T-helper 9 cell (primary cell): ENCODE data around the gene USP1.

Source experiments
- DNase-seq: peaks from one replicate; pipeline ENCODE4 v3.0.0-alpha.2; 2020

The USP1 gene

DNA sequence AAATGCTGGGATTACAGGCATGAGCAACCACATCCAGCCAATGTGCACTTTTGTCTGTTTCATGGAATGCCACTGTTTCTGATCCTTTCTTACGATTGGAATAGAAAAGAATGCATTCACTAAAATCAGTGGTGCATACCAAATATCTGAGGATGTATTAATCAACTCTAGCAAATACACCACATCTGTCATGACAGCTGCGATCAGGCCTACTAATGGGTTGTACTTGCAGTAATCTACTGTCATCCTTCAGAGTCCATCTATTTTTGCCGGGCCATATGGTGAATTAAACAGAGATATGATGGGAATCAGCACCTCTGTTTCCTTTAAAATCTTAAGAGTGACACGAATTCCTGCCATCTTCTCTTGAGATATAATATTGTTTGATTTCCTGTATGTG lies 8.5 kb upstream of the USP1 start:
- no peak for DNase-seq

DNA sequence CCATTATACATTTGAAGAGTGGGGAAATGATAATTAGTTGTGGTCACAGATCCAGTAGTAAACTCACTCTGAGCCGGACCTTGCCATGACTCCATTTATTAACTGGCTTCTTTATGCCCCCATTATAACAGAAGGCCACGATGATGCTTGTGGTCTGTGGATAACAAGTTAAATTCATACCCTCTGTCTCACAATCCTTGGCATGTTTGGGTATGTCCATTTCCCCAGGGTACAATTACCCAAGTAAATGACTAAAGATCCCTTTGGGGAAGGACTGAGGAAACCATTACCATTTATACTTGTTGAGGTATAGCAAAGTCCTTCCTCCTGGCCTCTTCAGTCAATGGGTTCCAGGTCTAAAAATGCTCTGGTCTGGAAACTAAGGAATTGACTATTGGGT lies 7.3 kb upstream of the USP1 start:
- DNase-seq, result no peak

DNA sequence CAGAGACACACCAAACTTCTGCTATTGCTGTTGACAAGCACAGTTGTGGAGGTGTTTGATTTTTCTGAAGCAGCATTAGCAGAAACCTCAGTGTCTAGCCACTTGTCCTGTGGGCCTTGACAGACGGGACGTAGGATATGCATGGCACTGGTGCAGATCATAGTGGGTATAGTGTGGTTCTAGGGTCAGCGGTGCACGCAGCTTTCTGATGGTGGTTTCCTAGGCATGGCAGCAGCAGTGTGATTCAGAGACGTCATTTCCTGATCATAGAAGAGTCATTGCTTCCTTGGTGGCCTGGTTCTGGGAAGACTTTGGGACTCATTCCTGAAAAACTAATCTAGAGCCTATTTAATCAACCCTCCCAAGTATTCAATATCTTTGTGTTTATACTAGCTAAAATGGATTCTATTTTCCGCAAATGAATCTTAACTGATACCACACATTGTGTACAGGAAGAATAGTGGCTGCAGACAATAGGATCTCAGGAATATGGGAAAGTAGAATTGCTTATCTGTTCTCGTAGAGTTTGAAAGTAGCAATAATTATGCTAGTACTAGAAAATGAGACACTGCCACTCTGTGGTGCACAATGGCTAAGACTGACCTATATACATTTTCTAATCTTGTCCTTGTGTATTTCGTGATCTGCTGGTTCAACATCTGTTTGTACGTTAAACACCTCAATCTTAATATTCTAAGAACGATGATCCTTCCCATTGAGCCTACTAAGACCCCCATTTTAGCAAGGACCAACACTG lies 2.8 kb upstream of the USP1 start:
- DNase-seq, result no peak

DNA sequence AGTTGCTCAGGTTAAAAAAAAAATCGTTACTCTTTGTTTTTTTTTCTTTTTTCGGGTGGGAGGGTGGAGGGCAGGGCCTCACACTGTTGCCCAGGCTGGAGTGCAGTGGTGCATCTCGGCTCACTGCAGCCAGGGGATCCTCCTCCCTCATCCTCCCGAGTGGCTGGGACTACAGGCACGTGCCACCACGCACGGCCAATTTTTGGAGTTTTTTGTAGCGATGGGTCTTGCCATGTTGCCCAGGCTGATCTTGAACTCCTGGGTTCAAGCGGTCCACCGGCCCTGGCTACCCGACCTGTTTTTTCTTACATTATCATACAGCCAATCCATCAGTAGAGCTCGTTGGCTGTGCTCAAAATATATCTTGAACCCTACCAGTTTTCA lies 2.2 kb upstream of the USP1 start:
- no peak for DNase-seq

DNA sequence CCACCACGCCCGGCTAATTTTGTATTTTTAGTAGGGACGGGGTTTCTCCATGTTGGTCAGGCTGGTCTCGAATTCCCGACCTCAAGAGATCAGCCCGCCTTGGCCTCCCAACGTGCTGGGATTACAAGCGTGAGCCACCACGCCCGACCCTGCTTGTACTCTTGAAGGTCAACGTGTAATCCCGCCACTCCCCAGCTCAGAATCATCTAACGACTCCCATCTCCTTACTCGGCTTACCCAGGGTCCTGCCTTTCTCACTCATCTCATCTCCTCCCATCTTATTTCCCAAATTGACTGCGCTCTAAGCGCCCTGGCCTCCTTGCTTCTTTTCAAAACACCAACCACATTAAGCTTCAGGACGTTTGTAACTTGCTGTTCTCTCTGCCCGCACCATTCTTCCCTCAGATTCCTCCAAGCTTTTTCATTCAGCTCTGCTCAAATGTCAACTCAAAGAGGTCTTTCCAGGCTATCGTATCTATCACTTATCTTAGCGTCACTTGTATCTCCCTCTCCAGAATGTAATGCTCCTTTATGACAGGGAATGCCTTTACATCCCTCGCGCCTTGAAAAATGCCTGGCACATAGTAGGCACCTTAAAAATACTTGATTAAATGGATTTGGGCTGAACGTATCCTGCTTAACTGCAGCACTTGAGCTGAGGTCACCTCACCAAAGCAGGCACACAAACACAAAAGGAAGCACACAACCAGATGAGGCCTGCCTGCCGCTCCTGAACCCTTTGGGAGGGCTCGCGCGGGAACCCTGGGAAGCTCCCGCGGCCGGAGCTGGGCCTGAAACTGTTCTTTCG lies 1.4 kb upstream of the USP1 start:
- DNase-seq, result no peak

DNA sequence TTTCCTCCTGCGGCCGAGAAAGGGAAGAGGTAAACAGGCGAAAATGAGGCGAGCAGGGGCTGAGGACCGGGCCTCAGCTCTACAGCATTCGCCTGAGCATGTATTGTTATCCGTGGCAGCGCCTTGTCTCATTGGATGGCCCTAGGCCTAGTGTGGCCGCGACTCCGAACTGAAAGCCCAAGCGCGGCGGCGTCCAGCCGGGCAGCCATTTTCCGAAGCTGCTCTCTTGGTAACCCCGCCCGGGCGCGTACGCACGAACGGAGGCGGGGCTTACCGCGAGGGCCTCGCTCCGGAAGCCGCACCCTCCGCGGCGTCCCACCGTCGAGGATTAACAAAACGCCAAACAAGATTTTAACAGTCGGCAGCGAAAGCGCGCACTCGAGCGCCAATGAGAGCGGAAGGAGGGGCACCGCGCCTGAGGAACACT lies 797 bp upstream of the USP1 start:
- DNase-seq, result peak; percentile 91

DNA sequence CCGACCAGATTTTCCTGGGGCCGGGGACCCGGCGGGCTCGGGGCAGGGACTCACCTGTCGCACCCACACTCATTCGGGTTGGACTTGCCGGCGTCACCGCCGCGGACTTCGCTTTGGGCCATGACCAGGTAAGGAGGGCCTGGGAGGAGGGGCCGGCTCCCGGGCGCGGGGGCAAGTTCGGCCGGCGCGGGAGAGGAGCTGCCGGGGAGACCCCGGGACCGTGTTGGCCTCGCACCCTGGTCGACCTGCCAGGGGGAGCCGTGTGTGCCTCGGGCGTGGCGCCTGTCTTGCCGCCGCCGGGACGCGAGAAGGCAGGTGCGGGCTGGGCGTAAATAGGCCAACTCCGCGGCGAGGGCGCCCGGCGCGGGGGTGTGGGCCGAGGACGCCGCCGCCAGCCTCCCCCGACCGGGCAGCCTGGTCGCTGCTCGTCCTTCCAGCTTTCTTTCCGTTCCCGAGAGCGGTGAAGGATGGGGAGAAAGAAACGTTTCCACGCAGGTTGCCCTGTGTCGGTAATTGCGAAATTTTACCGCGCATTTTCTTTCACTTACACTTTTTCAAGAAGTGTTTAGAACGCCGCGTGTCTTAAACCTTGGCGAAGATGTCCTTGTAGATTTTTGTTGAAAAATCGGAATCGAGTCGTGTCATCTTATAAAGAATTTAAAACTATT lies 558 bp downstream of the USP1 start:
- peak; percentile 45 for DNase-seq

DNA sequence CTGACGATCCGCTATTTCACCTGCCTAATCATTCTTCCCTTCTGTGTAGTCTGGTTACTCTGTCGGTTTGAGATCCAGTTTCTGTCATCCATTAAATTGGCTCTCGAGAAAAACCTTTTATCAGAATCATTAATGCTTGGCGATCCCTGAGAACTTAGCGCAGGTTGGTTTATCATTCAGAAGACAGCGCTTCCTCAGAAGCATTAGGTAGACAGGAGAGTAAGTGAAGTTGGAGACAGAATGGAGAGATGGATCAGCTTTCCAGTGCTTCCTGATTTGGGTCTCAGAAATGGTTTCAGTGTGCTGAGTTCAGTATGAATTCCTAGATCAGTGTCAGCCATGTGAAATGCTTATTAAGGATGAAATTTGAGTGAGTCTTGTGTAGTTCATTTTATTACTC lies 1.3 kb downstream of the USP1 start:
- no peak for DNase-seq

DNA sequence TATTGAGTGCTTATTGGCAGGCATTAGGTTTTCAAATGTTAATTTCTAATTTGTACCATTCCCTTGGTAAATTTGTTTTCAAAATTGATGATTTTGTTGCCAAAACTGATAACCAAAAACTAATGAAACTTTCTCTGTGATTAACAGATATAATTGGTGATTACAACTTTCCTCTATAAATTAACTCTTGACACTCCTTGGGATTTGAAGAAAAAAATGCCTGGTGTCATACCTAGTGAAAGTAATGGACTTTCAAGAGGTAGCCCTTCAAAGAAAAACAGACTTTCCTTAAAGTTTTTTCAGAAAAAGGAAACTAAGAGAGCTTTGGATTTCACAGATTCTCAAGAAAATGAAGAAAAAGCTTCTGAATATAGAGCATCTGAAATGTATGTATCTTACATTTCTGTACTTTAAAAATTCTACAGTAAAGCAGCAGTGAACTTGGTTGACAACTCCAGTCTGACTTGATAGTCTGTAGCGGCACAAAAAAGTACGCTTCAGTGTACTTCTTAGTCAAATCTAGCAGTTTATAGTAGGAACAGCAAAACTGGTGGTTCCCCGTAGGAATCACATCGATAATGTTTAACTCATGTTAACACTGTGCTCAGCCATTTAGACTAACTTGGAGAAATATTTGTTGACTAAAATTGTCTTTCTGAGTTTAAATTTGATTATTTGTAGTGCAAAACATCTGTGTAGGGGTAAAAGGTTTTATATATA lies 3.0 kb downstream of the USP1 start:
- no peak for DNase-seq

DNA sequence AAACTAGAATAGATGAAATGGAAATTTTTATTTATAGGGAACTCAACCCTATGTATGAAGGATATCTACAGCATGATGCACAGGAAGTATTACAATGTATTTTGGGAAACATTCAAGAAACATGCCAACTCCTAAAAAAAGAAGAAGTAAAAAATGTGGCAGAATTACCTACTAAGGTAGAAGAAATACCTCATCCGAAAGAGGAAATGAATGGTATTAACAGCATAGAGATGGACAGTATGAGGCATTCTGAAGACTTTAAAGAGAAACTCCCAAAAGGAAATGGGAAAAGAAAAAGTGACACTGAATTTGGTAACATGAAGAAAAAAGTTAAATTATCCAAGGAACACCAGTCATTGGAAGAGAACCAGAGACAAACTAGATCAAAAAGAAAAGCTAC lies 7.9 kb downstream of the USP1 start:
- no peak for DNase-seq

DNA sequence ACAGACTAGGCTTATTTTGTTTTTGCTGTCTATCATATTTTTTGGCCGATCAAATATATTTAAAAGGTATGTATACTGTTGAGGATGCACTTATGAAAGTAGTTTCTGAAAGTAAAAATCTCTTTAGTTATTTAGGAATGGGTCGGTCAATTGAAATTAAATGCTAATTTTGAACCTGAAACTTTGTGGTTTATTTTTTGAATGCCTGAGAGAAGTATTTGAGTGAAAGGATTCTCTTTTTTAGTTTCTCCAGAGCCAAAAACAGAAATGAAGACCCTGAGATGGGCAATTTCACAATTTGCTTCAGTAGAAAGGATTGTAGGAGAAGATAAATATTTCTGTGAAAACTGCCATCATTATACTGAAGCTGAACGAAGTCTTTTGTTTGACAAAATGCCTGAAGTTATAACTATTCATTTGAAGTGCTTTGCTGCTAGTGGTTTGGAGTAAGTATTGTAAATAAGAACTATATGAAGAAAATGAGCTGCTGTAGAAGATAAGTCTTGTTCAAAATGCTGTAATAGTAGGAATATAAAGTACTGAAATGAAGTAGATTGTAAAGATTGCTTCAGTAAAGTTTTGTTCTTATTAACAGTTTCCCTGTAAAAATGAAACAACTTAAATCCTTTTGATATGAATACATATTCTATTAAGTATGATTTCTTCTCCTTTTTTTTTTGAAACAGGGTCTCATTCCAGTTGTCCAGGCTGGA lies 11.5 kb downstream of the USP1 start:
- DNase-seq, result no peak

DNA sequence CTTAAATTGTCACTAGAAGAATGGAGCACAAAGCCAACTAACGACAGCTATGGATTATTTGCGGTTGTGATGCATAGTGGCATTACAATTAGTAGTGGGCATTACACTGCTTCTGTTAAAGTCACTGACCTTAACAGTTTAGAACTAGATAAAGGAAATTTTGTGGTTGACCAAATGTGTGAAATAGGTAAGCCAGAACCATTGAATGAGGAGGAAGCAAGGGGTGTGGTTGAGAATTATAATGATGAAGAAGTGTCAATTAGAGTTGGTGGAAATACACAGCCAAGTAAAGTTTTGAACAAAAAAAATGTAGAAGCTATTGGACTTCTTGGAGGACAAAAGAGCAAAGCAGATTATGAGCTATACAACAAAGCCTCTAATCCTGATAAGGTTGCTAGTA lies 13.5 kb downstream of the USP1 start:
- DNase-seq, result no peak

DNA sequence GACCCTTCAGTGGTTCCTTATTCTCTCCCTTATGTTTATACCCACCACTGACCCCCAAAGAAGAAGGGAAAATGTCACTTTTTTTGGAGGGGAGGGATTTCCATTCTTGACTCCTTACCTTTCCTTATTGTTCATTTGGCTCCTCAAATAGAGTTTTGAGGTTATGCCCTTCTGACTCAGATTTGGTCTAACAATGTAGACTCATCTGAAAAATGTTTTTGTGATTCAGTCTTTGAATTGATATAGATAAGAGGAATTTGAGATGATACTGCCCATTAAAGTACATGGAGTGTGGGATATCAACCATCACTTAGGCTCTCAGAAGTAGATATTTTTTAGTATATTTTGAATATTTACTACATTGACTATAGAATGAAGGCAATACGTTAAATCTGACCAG lies 16.1 kb downstream of the USP1 start:
- no peak for DNase-seq

DNA sequence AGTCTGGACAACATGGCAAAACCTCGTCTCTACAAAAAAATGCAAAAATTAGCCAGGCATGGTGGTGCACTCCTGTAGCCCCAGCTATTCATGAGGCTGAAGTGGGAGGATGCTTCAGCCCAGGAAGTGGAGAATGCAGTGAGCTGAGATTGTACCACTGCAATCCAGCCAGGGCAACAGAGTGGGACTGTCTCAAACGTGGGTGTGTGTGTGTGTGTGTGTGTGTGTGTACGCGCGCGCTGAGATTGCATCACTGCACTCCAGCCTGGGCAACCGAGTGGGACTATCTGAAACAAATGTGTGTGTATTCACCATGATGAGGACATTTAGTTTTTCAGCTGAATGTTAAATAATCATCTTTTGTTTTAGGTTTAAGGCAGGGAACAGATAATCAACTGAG lies 21.1 kb downstream of the USP1 start:
- DNase-seq, result no peak

DNA sequence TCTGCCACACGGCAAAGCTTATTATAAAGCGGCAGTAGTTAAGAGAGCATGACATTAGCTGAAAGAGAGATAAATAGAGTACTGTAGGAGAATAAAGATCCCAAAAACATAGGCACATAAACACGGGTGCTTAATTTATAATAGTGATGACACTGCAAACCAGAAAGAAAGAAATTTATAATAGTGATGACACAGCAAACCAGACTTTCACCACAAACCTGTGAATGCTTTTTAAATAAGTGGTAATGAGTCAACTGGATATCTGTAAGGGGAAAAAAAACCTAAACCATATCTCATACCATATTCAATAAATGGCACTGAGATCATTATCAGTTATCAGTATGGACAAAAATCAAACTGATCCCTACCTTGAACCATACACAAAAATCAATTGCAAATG lies 25.5 kb downstream of the USP1 start:
- no peak for DNase-seq

DNA sequence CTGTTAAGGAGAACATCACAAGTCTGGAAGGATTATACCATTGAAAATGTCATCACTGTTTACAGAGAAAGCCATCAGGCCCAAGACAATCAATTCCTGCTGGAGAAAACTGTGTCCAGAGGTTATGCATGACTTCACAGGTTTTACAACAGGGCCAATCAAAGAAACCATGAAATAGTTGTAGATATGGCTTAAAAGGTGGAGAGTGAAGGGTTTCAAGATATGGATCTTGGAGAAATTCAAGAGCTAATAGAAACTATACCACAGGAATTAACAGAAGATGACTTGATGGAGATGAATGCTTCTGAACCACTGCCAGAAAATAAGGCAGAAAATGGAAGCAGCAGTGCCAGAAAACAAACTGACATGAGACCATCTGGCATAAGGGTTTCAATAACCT lies 30.2 kb downstream of the USP1 start:
- no peak for DNase-seq

DNA sequence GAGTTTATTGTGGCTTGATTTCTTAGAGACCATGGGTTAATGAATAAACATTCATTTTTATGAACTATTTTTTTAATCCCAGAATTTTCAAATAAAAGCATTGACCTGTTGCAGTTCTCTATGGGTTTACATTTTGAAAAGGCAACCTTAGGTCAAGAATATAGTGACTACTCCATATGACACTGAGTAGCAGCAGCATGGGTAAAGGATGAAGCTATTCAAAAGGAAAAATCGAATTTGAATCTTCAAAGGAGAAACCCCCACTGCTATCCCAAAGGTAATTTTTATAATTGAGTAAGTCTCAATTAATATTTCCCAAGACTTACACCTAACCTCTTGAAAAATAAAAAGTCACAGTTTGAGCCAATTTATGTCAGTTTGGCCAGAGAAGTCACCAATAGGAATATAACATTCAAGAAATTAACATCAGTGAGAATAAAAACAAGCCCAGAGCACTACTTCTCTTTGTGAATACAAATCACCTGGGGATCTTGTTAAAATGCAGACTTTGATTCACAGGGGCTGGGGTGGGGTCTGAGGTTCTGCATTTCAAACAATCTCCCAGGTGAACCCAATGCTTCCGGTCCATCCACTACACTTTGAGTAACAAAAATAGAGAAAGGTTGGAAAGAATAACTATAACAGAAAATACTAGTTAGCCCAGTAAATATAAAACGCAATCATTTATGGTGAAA lies 39.8 kb downstream of the USP1 start:
- DNase-seq, result no peak

DNA sequence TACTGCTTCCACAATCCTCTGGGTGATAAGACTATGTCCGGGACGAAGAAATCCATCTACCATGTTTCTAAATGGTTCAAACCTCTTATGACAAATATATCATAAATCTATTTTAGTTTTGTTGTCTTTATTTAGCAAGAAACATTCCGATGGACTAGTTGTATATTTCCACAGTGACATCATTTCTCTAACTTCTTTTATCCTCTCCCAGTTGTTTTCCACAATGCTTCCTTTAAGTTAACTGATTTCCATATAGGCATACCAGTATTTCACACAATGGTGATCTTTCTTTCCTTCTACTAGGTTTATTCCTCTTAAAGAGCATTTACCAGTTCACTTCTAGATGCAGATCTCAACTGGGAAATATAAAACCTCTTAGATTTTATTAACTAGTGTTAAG lies 44.8 kb downstream of the USP1 start:
- no peak for DNase-seq

DNA sequence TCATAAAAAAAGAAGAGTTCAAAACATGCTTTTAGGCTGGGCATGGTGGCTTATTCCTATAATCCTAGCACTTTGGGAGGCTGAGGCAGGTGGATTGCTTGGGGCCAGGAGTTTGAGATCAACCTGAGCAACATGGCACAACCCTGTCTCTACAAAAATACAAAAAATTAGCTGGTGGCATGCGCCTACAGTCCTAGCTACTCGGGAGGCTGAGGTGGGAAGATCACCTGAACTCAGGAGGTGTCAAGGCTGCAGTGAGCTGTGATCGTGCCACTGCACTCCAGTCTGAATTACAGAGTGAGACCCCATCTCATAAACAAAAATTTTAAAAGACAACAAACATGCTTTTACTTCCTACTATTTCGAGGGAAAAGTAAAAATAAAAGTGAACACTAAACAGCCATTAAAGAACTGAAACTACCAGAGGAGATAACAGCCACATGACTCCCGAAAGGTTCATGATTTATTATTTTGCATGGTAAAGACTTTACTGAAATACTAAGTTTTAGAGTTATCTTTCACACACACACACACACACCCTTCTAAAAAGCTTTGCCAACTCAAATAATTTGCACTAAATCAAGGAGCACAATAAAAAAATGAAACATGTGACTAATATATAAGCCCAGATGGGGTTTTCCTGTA lies 48.1 kb downstream of the USP1 start:
- DNase-seq, result no peak

DNA sequence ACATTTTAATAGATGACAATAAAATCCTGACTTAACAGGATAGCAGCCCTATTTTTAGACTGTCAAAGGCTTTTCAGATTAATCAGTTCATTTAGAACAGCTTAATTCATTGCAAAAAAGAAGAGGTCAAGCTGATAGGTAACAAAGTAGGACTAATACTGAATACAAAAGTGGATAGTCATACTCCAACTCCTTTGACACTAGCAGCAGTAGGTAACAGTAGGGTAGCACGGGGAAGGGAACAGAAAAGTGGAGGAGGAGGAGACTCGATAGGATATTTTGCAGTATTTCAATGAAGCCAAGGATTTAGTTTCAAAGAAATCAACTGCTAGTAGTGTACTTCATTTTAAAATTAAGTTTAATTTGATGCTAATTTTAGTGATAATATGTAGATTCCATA lies 51.1 kb downstream of the USP1 start:
- DNase-seq, result no peak

DNA sequence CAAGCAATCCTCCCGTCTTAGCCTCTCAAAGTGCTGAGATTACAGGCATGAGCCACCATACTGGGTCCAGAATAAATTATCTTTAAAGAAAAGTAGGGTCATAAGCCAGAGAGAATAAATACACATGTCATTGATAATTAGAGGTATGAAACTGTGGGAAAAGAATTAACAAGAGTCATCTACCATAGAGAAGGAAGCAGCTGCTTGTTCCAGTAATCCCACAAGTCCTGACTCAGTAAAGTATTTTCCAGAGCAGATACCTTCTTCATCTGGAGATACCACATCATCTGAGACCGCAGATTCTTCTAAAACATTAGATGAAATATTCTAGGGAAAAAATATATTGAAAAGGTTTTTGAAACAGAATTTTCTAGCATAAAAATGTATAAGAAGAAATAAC lies 55.7 kb downstream of the USP1 start:
- no peak for DNase-seq
